Duodenal mucosa (tissue), 2 donors: Measurements from ENCODE around the gene GPRC5A.
"Not testable (repeated sequence)": the region's sequence is repeated elsewhere in the genome, so short reads cannot be mapped to it uniquely, and the experiment has no call there.

Source experiments
- H3K27ac ChIP-seq: one replicate; pipeline ENCODE4 v1.7.0; 2013; ENCODE audit warnings: low read depth, low read length
- H3K27me3 ChIP-seq, 2 donors: one replicate each; pipeline ENCODE4 v1.7.0; 2013; ENCODE audit warnings: low read length in 2 of 2, control low read depth in 1 of 2; ENCODE audit not compliant: insufficient read depth in 2 of 2, control insufficient read depth in 1 of 2
- H3K36me3 ChIP-seq, 2 donors: one replicate each; pipeline ENCODE4 v1.7.0; 2013; ENCODE audit warnings: low read length in 2 of 2, control low read depth in 1 of 2; ENCODE audit not compliant: insufficient read depth in 2 of 2, control insufficient read depth in 1 of 2
- H3K4me1 ChIP-seq, 2 donors: one replicate each; pipeline ENCODE4 v1.7.0; 2013; ENCODE audit warnings: low read length in 2 of 2, control low read depth in 1 of 2; ENCODE audit not compliant: insufficient read depth in 2 of 2, control insufficient read depth in 1 of 2
- H3K4me3 ChIP-seq, 2 donors: one replicate each; pipeline ENCODE4 v1.7.0; 2013; ENCODE audit warnings: low read length in 2 of 2, low read depth in 1 of 2
- H3K9ac ChIP-seq, 2 donors: one replicate each; pipeline ENCODE4 v1.7.0; 2013; ENCODE audit warnings: low read length in 2 of 2, low read depth in 1 of 2
- H3K9me3 ChIP-seq, 2 donors: one replicate each; pipeline ENCODE4 v1.7.0; 2013; ENCODE audit warnings: low read length in 2 of 2, control low read depth in 1 of 2; ENCODE audit not compliant: control insufficient read depth in 1 of 2

Gene GPRC5A

GRCh38 chr12:12891080-12891880, at the start of gene GPRC5A:
Gene GPRC5A, plus strand, starts transcription at chr12:12891562. Its CDS starts 16,688 bp downstream, at chr12:12908250.
- no peaks in the 10 kb centered on the region for H3K36me3 ChIP-seq
- peaks cover 7 to 20% of the 10 kb centered on the region in 2 donors for H3K4me1 ChIP-seq
- H3K9ac ChIP-seq, result peak within 1 kb of the TSS; percentile 68 to 90
- no peaks in the 10 kb centered on the region for H3K9me3 ChIP-seq
- H3K4me3 ChIP-seq, result peak within 1 kb of the TSS; percentile 78 to 84
- peak within 1 kb of the TSS; percentile 78 for H3K27ac ChIP-seq
- no peaks in the 10 kb centered on the region for H3K27me3 ChIP-seq

GRCh38 chr12:12845794-12846243, 45.5 kb upstream of the GPRC5A start:
- H3K9me3 ChIP-seq, result no peaks in the 10 kb centered on the region
- H3K4me1 ChIP-seq, result no peaks in the 10 kb centered on the region
- no peaks in the 10 kb centered on the region for H3K36me3 ChIP-seq
- H3K27me3 ChIP-seq, result no peaks in the 10 kb centered on the region
- no peak overlapping the region for H3K4me3 ChIP-seq
- no peak overlapping the region for H3K9ac ChIP-seq
- no peak overlapping the region for H3K27ac ChIP-seq

- H3K27ac ChIP-seq, H3K9me3 ChIP-seq, H3K4me3 ChIP-seq, H3K36me3 ChIP-seq, H3K27me3 ChIP-seq, H3K9ac ChIP-seq, H3K4me1 ChIP-seq: not testable (repeated sequence)
Observed at GRCh38 chr12:12846780-12847179, 44.6 kb upstream of the GPRC5A start.

- Histone ChIP-seq H3K27ac (no peak overlapping the region), H3K9me3 (no peaks in the 10 kb centered on the region), H3K4me3 (no peak overlapping the region), H3K9ac (no peak overlapping the region), H3K4me1 (no peaks in the 10 kb centered on the region), H3K27me3 (no peaks in the 10 kb centered on the region), H3K36me3 (no peaks in the 10 kb centered on the region)
Observed at GRCh38 chr12:12853435-12853834, 37.9 kb upstream of the GPRC5A start.

GRCh38 chr12:12859690-12860089, 31.7 kb upstream of the GPRC5A start:
- Histone ChIP-seq H3K27ac (no peak overlapping the region), H3K36me3 (no peaks in the 10 kb centered on the region), H3K9ac (no peak overlapping the region), H3K4me3 (no peak overlapping the region), H3K27me3 (no peaks in the 10 kb centered on the region), H3K4me1 (no peaks in the 10 kb centered on the region), H3K9me3 (no peaks in the 10 kb centered on the region)

GRCh38 chr12:12864243-12864642, 27.1 kb upstream of the GPRC5A start:
- no peaks in the 10 kb centered on the region for H3K9me3 ChIP-seq
- no peak overlapping the region for H3K27ac ChIP-seq
- H3K4me1 ChIP-seq, result no peaks in the 10 kb centered on the region
- no peaks in the 10 kb centered on the region for H3K27me3 ChIP-seq
- H3K36me3 ChIP-seq, result no peaks in the 10 kb centered on the region
- H3K9ac ChIP-seq, result no peak overlapping the region
- H3K4me3 ChIP-seq, result no peak overlapping the region

GRCh38 chr12:12868477-12869235, 22.7 kb upstream of the GPRC5A start:
- H3K27me3 ChIP-seq, result no peaks in the 10 kb centered on the region
- peaks cover 13 to 21% of the 10 kb centered on the region in 2 donors for H3K4me1 ChIP-seq
- no peaks in the 10 kb centered on the region for H3K9me3 ChIP-seq
- no peaks in the 10 kb centered on the region for H3K36me3 ChIP-seq
- H3K27ac ChIP-seq, result no peak overlapping the region
- no peak overlapping the region for H3K4me3 ChIP-seq
- no peak overlapping the region for H3K9ac ChIP-seq

GRCh38 chr12:12870465-12870864, 20.9 kb upstream of the GPRC5A start:
- no peaks in the 10 kb centered on the region for H3K36me3 ChIP-seq
- H3K9me3 ChIP-seq, result no peaks in the 10 kb centered on the region
- H3K4me1 ChIP-seq, result peaks cover 13 to 29% of the 10 kb centered on the region in 2 donors
- no peak overlapping the region for H3K27ac ChIP-seq
- no peaks in the 10 kb centered on the region for H3K27me3 ChIP-seq
- H3K9ac ChIP-seq, result no peak overlapping the region
- H3K4me3 ChIP-seq, result no peak overlapping the region

- no peak overlapping the region for H3K4me3 ChIP-seq
- H3K36me3 ChIP-seq, result no peaks in the 10 kb centered on the region
- peaks cover 13 to 29% of the 10 kb centered on the region in 2 donors for H3K4me1 ChIP-seq
- no peak overlapping the region for H3K27ac ChIP-seq
- no peaks in the 10 kb centered on the region for H3K27me3 ChIP-seq
- no peak overlapping the region for H3K9ac ChIP-seq
- no peaks in the 10 kb centered on the region for H3K9me3 ChIP-seq
Observed at GRCh38 chr12:12871587-12872138, 19.7 kb upstream of the GPRC5A start.
